NCI-H2107 (cell line): ENCODE data around the gene MAPK11.
A peak's percentile ranks its signal among the peaks of the same experiment; 100 is the strongest.

Experiments
- DNase-seq: peaks from one replicate; lab custom pipeline; 2025; lab: John Stamatoyannopoulos, UW

The MAPK11 gene

GRCh38 chr22:50224071-50224470, 46.1 kb downstream of the MAPK11 start:
- no peak for DNase-seq

- DNase-seq: no peak
These were observed 47.7 kb downstream of the MAPK11 start for GRCh38 chr22:50222508-50222907.

GRCh38 chr22:50221410-50222300, 48.5 kb downstream of the MAPK11 start:
- DNase-seq: no peak

- no peak for DNase-seq
These were observed 49.4 kb downstream of the MAPK11 start for GRCh38 chr22:50220603-50221409.

GRCh38 chr22:50219800-50220602, 50.2 kb downstream of the MAPK11 start:
- DNase-seq: no peak

- peak; percentile 21 for DNase-seq
These were observed 51.0 kb downstream of the MAPK11 start for GRCh38 chr22:50218996-50219727.

GRCh38 chr22:50218153-50218995, 51.8 kb downstream of the MAPK11 start:
- no peak for DNase-seq

- no peak for DNase-seq
These were observed 52.5 kb downstream of the MAPK11 start for GRCh38 chr22:50217543-50218152.

GRCh38 chr22:50216684-50217520, 53.3 kb downstream of the MAPK11 start:
- no peak for DNase-seq

GRCh38 chr22:50216055-50216683, 54.0 kb downstream of the MAPK11 start:
- no peak for DNase-seq

GRCh38 chr22:50215297-50216054, 54.7 kb downstream of the MAPK11 start:
- no peak for DNase-seq
